ENCODE data around the gene UPP1.

The UPP1 gene

GRCh38 chr7:48094861-48095293 is 5.8 kb downstream of the UPP1 start:
- FAIRE-seq (no peak), DNase-seq (ENCODE audit: insufficient read length, low spot score) (no peak)
- TF ChIP-seq POLR2A (IDR thresholded peaks at IDR 0.05; ENCODE audit: low read depth, low read length), result no peak

- no peak for DNase-seq (ENCODE audit: insufficient read length, low spot score)
- TF ChIP-seq POLR2A (IDR thresholded peaks at IDR 0.05; ENCODE audit: low read depth, low read length), result no peak
- FAIRE-seq, result no peak
Observed at GRCh38 chr7:48096273-48096672, 7.2 kb downstream of the UPP1 start.

DNA sequence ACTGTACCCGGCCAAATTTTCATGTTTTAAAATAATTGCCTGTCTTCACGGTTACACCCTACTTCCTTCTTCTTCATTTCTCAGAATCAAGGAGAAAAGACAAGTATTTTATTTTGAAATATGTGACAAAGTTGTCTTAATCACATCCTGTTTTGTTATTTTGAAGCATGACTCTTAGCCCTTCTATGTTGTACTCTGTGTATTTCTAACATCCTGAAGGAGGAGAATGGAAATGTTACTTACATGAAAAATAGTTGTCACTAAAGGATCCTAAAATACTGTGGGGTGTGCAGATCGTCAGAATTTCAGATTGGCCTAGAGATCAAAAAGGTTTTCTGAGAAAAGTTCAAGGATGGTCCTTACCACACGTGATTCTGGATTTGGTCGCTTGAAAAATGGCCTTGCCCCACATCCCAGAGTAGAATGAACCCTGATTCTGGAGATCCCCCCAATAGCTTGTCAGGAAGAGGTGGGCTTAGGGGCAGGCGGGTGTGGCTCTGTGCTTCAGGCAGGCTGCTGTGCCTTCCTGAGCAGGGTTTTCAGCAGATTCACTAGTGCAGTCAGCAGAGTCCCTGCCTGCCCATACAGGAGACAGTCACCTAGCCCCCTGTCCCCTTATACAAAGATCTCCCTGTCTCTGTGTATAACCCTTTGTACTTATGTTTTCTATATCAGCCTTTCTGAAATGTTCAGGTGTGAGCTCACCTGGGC is 8.6 kb downstream of the UPP1 start:
- no peak for FAIRE-seq

GRCh38 chr7:48098846-48099245 is 9.8 kb downstream of the UPP1 start:
- FAIRE-seq (no peak), DNase-seq (ENCODE audit: insufficient read length, low spot score) (no peak)
- TF ChIP-seq POLR2A (IDR thresholded peaks at IDR 0.05; ENCODE audit: low read depth, low read length), result no peak

More for the DNA sequence above, 8.6 kb downstream of the UPP1 start:
- DNase-seq (ENCODE audit: insufficient read length, low spot score), result no peak
- no peak for TF ChIP-seq POLR2A (IDR thresholded peaks at IDR 0.05; ENCODE audit: low read depth, low read length)

- FAIRE-seq (no peak), DNase-seq (ENCODE audit: insufficient read length, low spot score) (no peak)
- TF ChIP-seq POLR2A (IDR thresholded peaks at IDR 0.05; ENCODE audit: low read depth, low read length), result no peak
Observed at GRCh38 chr7:48099781-48100180, 10.7 kb downstream of the UPP1 start.

DNA sequence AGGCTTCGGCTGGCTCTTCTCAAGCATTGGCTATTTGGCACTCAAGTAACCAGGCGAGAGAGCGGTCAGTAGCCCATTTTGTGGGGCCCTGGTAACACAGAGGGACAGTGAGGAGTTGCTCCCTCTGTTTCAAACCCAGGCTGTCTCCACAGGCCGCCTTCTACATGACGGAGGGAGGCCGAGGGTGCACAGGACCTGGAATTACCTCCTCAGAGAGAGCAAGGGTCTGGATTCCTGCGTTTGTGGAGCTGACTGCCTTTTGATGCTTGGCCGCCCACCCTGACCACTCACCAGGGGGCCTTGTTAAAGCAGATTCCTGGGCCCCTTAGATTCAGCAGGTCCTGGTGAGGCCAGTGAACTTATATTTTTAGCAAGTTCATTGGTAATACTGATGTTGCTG is 12.3 kb downstream of the UPP1 start:
- FAIRE-seq, result no peak
- no peak for DNase-seq (ENCODE audit: insufficient read length, low spot score)
- TF ChIP-seq POLR2A (IDR thresholded peaks at IDR 0.05; ENCODE audit: low read depth, low read length), result no peak

- DNase-seq (ENCODE audit: insufficient read length, low spot score) (no peak), FAIRE-seq (no peak)
- no peak for TF ChIP-seq POLR2A (IDR thresholded peaks at IDR 0.05; ENCODE audit: low read depth, low read length)
Observed at GRCh38 chr7:48101968-48102367, 12.9 kb downstream of the UPP1 start.

DNA sequence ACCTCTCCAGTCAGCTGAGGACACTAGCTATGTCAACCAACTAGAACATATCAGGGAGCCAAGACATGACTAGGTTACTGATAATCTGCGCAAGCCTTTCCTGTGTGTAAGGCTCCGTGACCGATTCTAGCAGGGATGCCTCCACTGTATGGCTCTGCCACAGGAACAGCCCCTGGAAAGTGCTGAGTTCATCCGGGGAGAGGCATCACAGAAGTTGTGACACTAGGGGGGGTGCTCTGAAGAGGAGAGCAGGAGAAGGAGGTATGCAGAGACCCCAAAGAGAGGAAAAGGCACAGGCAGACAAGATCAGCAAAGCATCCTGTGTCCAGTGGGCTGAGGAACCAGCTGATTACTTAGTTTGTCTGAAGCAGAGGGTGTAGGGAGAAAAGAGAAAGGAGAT is 13.5 kb downstream of the UPP1 start:
- FAIRE-seq (no peak), DNase-seq (ENCODE audit: insufficient read length, low spot score) (no peak)
- no peak for TF ChIP-seq POLR2A (IDR thresholded peaks at IDR 0.05; ENCODE audit: low read depth, low read length)

- FAIRE-seq (no peak), DNase-seq (ENCODE audit: insufficient read length, low spot score) (no peak)
- TF ChIP-seq POLR2A (IDR thresholded peaks at IDR 0.05; ENCODE audit: low read depth, low read length), result no peak
Observed at GRCh38 chr7:48105045-48105444, 16.0 kb downstream of the UPP1 start.

DNA sequence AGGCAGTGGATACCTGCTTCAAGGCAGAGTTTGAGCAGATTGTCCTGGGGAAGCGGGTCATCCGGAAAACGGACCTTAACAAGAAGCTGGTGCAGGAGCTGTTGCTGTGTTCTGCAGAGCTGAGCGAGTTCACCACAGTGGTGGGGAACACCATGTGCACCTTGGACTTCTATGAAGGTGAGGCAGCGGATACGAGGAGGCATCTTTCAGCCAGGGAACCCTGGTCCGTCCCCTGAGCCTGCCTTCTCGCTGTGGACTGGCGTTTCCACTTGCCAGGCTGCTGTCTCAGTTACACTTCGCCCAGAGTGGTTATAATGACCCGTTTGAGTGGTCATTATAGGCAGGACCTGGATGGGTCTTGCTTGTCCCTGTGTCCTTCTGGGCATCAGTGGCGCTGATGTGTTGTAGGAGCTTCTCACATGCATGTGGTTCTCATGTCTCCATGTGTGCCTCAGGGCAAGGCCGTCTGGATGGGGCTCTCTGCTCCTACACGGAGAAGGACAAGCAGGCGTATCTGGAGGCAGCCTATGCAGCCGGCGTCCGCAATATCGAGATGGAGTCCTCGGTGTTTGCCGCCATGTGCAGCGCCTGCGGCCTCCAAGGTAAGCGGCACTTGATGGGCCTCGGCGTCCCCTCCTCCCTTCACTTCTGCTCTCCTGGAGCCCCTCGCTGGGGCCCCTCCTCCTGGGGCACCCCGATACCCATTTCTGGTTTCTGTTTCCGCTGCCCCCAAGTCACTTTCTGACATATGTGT is 18.0 kb downstream of the UPP1 start:
- DNase-seq (ENCODE audit: insufficient read length, low spot score) (no peak), FAIRE-seq (no peak)
- TF ChIP-seq POLR2A (IDR thresholded peaks at IDR 0.05; ENCODE audit: low read depth, low read length), result no peak

GRCh38 chr7:48107926-48108472 is 18.9 kb downstream of the UPP1 start:
- TF ChIP-seq POLR2A (IDR thresholded peaks at IDR 0.05; ENCODE audit: low read depth, low read length), result no peak
- FAIRE-seq (no peak), DNase-seq (ENCODE audit: insufficient read length, low spot score) (no peak)

DNA sequence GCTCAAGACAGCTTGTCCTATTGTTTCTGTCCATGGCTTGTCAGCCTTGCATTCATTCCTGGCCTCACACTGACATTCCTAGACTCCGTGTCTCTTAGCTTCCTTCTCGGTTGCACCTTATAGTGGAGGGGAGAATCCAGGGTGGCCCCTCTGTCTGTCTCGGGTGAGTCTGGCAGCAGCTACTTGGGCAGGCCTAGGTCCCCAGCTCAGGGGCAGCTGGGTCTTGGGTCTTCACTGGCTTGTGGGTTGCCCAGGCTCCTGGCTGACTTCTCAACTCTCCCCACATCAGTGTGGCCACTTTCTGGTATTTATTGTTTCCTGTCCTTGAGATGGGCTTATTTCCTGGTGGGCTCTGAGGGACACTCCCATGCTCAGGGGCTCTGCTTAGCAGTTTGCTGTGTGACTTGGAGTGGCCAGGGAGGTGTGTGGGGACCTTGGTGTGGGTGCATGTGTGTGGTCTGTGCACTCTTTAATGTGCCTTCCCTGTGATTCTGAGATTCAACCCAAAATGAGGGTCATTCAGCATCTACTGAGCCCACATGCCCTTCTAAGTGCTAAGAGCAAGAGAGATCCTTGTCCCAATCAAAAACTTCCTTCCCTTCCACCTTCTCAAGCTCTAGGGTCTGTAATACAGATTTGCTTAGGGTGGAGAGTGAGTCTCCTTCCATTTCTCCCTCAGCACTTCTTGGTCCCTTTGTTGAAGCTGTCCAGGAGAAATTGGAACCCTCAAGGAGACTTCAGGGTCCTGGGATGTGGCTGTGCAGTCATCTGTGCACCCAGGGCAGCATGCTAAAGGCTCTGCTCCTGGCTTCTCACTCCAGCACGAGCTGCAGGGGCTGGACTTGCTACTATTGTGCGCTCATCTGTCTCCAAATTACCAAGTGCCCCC is 20.1 kb downstream of the UPP1 start:
- TF ChIP-seq POLR2A (IDR thresholded peaks at IDR 0.05; ENCODE audit: low read depth, low read length), result no peak
- no peak for FAIRE-seq
- DNase-seq (ENCODE audit: insufficient read length, low spot score), result no peak

GRCh38 chr7:48109848-48110663 is 21.0 kb downstream of the UPP1 start:
- FAIRE-seq (peak; percentile 15), DNase-seq (ENCODE audit: insufficient read length, low spot score) (peak; percentile 62)
- no peak for TF ChIP-seq POLR2A (IDR thresholded peaks at IDR 0.05; ENCODE audit: low read depth, low read length)
